Skeletal muscle satellite cell (primary cell): Measurements from ENCODE around the gene SPATC1L. TPM values are rescaled to one million over a fixed set of nuclear protein-coding genes. Genes with fewer than 3 reads are reported as not detected.
"Not testable (repeated sequence)": the region's sequence is repeated elsewhere in the genome, so short reads cannot be mapped to it uniquely, and the experiment has no call there.

Source experiments
- H3K27me3 ChIP-seq: 2 replicates; pipeline ENCODE4 v1.7.0; 2013; ENCODE audit warnings: low read length; ENCODE audit not compliant: control insufficient read depth, insufficient read depth
- H3K36me3 ChIP-seq: 2 replicates; pipeline ENCODE4 v1.7.0; 2013; ENCODE audit warnings: mild to moderate bottlenecking, control low read depth, low read length; ENCODE audit not compliant: insufficient read depth
- H3K4me1 ChIP-seq: 2 replicates; pipeline ENCODE4 v1.7.0; 2013; ENCODE audit warnings: low read length; ENCODE audit not compliant: control insufficient read depth, insufficient read depth
- H3K4me2 ChIP-seq: 2 replicates; pipeline ENCODE4 v1.7.0; 2013; ENCODE audit warnings: mild to moderate bottlenecking, low read length
- H3K4me3 ChIP-seq: 2 replicates; pipeline ENCODE4 v1.7.0; 2013; ENCODE audit warnings: low read length
- H3K9ac ChIP-seq: 2 replicates; pipeline ENCODE4 v1.7.0; 2013; ENCODE audit warnings: mild to moderate bottlenecking, low read depth, low read length, moderate library complexity
- H3K9me3 ChIP-seq: replicated peaks from 2 replicates; pipeline ENCODE4 v1.7.0; 2013; ENCODE audit warnings: mild to moderate bottlenecking, control low read depth, low read length
- total RNA-seq: library from RNA; depleted of rRNA; stranded (reverse); fragments of >200 nt; gene quantifications from 2 replicates; pipeline ENCODE4 v1.2.3, GENCODE V29; 2012; rRNA removed

The SPATC1L gene
- 8.3 and 13.9 TPM in 2 replicates for total RNA-seq

DNA sequence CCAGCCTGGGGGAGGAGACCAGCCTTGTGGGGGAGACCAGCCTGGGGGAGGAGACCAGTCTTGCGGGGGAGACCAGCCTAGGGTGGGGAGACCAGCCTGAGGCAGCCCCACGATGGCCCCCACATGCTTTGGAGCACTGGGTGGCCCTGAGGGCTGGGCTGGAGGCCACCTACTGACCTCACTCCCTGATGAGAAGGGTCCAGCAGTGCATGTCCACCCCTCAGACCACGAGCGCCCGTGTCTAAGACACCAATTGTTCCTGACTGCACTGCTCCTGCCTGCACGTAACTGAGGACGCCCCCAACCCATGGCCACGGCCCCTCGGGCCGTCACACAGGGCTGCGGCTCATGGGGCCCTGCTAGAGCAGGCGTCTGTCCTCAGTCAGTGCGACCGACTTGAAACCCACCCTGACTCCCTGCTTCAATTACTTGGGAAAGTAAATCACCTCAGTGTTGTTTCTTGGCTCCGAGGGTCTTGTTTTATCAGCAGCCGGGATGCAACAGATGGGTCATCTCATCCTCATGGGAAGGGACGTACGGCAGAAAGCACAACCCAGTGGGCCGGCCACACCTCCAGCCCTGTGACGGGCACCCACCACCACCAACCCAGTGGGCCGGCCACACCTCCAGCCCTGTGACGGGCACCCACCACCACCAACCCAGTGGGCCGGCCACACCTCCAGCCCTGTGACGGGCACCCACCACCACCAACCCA is at the start of gene SPATC1L:
TSS of gene SPATC1L (minus strand) at position 550 of the 715 bp plus-strand sequence. CDS start 1,643 bp downstream, outside the sequence.
- peak within 1 kb of the TSS; percentile 96 for H3K4me2 ChIP-seq
- H3K36me3 ChIP-seq = no peaks in the 10 kb centered on the region
- H3K9me3 ChIP-seq = no peaks in the 10 kb centered on the region
- peak within 1 kb of the TSS; percentile 83 for H3K4me3 ChIP-seq
- H3K27me3 ChIP-seq = no peaks in the 10 kb centered on the region
- peak within 1 kb of the TSS; percentile 68 for H3K9ac ChIP-seq
- H3K4me1 ChIP-seq = peaks cover 20% of the 10 kb centered on the region

DNA sequence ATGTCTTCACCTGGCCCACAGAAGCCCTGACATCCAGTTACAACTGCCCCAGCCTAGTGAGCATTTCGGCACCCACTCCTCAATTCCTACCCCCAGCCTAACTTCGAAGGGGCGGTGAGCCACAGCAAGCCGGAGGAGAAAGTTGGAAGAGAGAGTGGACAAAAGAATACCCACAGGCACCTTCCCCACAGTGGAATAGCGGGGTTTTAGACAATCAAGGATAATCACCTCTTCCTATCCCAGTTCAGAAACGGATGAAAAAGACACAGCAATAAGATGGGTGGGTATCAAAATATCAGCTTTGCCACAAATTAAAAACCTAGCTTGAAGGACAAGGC is 45.6 kb upstream of the SPATC1L start:
- peak overlapping the region; percentile 9 for H3K9ac ChIP-seq
- peaks cover 30% of the 10 kb centered on the region for H3K36me3 ChIP-seq
- H3K4me2 ChIP-seq = peak overlapping the region; percentile 84
- H3K4me3 ChIP-seq = peak overlapping the region; percentile 75
- peaks cover 29% of the 10 kb centered on the region for H3K4me1 ChIP-seq
- H3K27me3 ChIP-seq = no peaks in the 10 kb centered on the region
- H3K9me3 ChIP-seq = no peaks in the 10 kb centered on the region

DNA sequence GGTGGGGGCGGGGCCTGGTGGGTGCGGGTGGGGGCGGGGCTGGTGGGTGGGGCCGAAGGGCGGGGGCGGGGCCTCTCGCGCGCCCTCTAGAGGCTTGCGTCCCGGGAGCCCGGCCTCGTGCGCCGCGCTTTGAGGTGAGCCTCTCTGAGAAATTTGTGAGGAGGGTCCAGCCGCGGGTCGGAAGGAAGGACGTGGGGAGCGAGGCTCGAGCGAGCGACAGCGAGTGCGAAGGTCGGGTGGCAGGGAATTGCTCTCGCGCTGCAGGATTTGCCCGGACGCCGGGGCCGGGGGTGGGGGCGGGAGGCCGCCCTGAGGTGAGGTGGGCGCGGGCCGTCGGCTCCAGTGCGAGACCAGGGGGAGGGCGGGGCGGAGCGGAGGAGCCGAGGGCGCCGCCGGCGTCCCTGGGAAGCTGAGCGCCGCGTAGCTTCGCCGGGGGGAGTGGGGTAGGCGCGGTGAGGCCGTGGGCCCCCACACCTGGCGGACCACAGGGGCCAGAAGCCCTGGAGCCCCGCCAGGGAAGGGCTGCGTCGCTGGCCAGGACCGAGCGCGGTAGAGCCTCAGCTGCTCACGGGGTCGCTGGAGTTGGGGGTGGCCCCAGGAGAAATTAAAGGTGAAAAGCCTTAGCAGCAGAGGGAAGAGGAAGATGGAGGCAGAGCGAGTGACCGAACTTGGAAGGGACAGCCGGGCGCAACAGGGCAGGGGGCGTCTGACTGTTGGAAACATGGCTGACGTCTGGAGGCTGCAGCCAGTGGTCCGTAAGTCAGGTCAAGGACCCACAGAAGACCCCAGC is 45.1 kb upstream of the SPATC1L start:
- peak overlapping the region; percentile 63 for H3K9ac ChIP-seq
- H3K4me2 ChIP-seq = peak overlapping the region; percentile 84
- H3K9me3 ChIP-seq = no peaks in the 10 kb centered on the region
- no peaks in the 10 kb centered on the region for H3K27me3 ChIP-seq
- peaks cover 25% of the 10 kb centered on the region for H3K36me3 ChIP-seq
- peak overlapping the region; percentile 75 for H3K4me3 ChIP-seq
- peaks cover 29% of the 10 kb centered on the region for H3K4me1 ChIP-seq

DNA sequence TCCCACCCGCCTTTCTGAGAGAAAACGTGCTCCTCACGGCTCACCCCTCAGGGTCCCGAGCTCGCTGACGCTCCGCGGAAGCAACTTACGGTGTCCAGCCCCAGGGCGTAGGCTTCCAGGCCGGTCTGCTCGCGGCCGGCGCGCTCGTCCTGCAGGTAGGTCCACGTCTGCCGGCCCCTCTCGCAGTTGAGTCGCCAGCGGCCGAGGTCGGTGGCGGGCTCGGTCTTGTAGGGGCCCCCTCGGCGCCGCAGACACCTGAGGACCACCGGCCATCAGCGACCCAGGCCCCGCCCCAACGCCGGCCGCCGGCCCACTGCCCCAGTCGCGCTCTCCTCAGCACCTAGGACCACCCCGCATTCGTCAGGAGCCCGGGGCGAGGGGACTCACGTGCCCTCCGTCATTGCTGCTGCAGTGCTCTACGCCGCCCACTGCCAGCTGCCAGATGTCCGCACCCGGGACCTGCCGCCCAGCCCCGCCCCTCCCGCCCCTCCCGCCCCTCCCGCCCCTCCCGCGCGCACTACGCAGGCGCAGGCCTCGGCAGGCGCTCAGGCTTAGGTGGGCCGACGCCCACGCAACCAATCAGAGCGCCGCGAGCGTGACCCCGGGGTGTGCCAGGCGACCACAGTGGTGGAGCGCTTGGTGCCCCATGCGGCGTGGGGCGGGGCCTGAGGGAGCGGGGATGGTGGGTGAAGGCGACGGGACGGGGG is 44.2 kb upstream of the SPATC1L start, which contains the start of gene LSS:
TSS of gene LSS (minus strand) at position 430 of the 707 bp plus-strand sequence. CDS start at position 401, 29 bp downstream.
- Histone ChIP-seq H3K4me2 (peak within 1 kb of the TSS; percentile 90), H3K36me3 (peaks cover 16% of the 10 kb centered on the region), H3K9ac (peak within 1 kb of the TSS; percentile 79), H3K9me3 (no peaks in the 10 kb centered on the region), H3K27me3 (no peaks in the 10 kb centered on the region), H3K4me1 (peaks cover 29% of the 10 kb centered on the region), H3K4me3 (peak within 1 kb of the TSS; percentile 98)

DNA sequence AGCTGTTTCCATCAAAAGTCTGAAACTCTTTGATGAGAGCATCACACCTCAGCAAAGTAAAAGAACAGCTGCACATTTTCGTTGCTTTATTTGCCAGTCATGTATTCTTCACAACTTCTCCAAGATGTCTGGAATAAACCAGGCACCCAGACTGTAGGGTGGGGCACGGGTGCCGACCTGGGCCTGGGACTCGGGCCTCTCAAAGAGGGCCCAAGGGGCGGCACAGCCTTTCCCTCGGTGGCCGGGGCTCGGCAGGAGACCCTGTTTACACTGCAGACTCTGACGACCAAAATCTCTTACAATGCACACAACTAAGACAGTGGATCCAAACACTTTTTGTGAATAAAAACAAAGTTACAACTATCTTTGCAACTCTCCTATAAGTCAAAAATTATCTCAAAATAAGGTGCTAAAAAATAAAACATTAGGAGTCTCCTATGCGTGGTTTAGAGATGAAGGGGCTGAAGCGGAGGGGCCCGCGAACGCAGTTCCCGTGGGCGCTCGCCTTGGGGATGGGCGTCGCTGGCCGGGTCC is 43.6 kb upstream of the SPATC1L start:
- Histone ChIP-seq H3K9me3 (no peaks in the 10 kb centered on the region), H3K4me1 (peaks cover 29% of the 10 kb centered on the region), H3K36me3 (peaks cover 14% of the 10 kb centered on the region), H3K4me2 (peak overlapping the region; percentile 90), H3K9ac (peak overlapping the region; percentile 79), H3K27me3 (no peaks in the 10 kb centered on the region), H3K4me3 (peak overlapping the region; percentile 98)

DNA sequence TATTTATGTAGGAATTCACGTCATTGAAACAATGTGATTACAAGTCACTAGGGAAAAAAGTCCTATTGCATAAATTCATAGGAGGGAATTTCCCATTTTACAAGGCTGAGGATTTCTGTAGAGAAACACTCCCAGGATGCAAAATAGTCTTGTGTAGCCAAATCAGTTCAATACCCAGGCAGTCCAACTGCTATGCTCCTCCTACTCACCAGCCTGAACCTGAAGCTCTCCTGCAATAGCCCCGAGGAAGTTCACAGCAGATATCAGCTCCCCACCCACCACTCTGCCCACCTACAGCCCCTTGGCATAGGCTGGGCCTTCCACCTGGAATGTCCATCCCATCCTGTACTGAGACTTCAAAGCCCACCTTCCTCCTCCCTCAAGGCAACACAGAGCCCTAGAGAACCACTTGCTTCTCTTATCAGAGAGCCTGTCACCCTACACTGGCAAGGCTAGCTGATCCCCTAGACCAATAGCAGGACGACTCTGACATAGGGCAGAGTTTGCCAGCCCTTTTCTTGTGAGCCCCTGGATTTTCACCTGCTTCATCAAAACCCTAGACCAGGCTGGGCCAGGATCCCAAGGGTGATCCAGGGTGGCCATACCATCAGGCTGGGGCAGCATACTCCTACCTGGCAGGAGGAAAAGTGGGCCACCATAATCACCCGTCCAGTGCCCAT is 42.8 kb upstream of the SPATC1L start:
- peaks cover 18% of the 10 kb centered on the region for H3K36me3 ChIP-seq
- H3K27me3 ChIP-seq = no peaks in the 10 kb centered on the region
- no peaks in the 10 kb centered on the region for H3K9me3 ChIP-seq
- H3K9ac ChIP-seq = peak overlapping the region; percentile 79
- H3K4me2 ChIP-seq = peak overlapping the region; percentile 90
- peak overlapping the region; percentile 98 for H3K4me3 ChIP-seq
- peaks cover 29% of the 10 kb centered on the region for H3K4me1 ChIP-seq

DNA sequence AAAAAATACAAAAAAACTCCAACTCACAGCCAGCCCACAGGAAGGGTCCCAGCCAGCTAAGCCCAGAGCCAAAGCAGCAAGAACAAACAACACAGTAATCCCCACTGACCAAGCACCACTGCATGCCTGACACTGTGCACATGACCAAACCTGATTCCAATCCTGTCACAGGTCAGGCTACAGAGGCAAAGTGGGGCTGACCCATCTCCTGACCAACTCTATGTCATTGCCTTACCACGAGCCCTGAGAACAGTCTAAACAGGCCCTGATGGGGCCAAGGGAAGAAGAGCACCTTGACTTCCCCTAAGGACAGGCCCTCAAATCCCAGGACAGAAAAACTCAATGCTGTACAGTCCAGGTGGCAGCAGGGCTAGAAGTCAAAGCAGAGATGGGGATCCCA is 41.9 kb upstream of the SPATC1L start:
- Histone ChIP-seq H3K9me3 (no peaks in the 10 kb centered on the region), H3K36me3 (peaks cover 22% of the 10 kb centered on the region), H3K4me2 (peak overlapping the region; percentile 90), H3K4me1 (peaks cover 29% of the 10 kb centered on the region), H3K27me3 (no peaks in the 10 kb centered on the region), H3K9ac (no peak overlapping the region), H3K4me3 (peak overlapping the region; percentile 98)

DNA sequence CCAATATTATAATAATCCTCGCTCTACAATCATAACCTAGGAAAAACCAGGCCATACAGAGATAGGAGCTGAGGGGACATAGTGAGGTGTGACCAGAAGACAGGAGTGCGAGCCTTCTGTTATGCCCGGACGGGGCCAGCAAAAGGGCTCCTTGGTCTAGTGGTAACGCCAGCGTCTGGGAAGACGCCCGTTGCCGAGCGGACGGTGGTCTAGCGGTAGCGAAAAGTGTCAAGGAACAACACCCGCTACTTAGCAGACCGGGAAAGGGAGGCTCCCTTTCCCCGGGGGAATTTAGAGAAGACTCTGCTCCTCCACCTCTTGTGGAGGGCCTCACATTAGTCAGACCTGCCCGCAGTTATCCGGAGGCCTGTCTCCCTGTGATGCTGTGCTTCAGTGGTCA is 39.4 kb upstream of the SPATC1L start:
- not testable (repeated sequence) for H3K9ac ChIP-seq, H3K4me2 ChIP-seq, H3K4me3 ChIP-seq, H3K27me3 ChIP-seq, H3K9me3 ChIP-seq
- H3K4me1 ChIP-seq = peaks cover 17% of the 10 kb centered on the region
- H3K36me3 ChIP-seq = peaks cover 38% of the 10 kb centered on the region

DNA sequence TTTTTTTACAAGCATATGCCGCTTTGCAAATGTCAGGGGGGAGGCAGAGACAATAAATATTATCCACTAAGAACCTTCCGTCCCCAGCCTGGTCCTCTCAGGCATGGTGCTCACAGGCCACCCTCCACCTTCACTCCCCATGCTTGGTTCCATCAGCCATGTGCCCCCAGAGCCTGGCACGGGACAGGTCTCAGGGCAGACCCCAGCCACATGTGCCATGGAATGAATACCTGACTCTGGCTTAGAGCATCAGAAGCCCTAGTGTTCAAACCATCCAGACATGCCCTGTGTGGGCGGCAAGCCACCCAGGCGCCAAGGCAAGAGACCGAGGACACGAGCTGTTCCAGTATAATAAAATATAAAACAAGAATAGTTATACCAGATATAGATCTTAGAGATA is 39.0 kb upstream of the SPATC1L start:
- Histone ChIP-seq H3K4me3 (no peak overlapping the region), H3K36me3 (peaks cover 38% of the 10 kb centered on the region), H3K27me3 (no peaks in the 10 kb centered on the region), H3K9ac (no peak overlapping the region), H3K4me2 (no peak overlapping the region), H3K9me3 (no peaks in the 10 kb centered on the region), H3K4me1 (peaks cover 17% of the 10 kb centered on the region)

DNA sequence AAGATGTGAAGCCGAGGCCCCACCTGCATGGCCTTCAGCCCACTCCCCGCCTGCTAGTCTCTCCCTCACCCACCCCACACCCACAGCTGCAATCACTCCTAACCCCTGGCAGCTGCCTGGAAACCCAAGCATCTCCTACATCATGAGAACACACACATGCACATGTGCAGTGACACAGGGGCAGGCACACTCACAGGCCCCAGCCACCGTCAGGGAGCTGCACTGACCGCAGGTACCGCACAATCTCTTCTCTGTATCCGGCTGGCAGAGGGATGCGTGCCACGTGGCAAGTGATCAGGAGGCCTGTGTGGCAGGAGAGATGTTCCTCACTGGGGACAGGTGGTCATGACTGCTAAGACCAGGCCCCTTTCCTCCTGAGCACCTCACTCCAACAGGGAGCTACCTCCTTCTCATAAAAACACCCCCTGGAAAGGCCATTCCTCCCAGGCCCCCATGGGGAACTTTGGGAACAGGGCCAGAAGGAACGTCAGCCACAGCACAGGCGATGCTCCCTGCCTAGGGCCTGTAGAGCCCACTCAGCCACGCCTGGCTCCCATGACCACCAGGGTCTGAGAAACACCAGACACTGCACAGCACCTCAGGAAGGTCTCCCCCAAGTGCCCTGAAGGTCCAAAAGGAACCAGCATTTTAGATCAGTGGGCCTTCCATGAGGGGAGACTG is 38.3 kb upstream of the SPATC1L start:
- H3K27me3 ChIP-seq = no peaks in the 10 kb centered on the region
- no peak overlapping the region for H3K4me3 ChIP-seq
- peaks cover 38% of the 10 kb centered on the region for H3K36me3 ChIP-seq
- no peaks in the 10 kb centered on the region for H3K9me3 ChIP-seq
- H3K9ac ChIP-seq = no peak overlapping the region
- H3K4me1 ChIP-seq = peaks cover 17% of the 10 kb centered on the region
- no peak overlapping the region for H3K4me2 ChIP-seq
